Esophagus muscularis mucosa (tissue), 4 donors: ENCODE data around the gene CXCR4.

Source experiments
- CTCF ChIP-seq, 3 experiments: fragments of 200-600 bp in 2 of 3; fragments of 450-650 bp in 1 of 3; sonication (generic) in 2 of 3; IDR thresholded peaks; one replicate each; pipeline ENCODE4 v1.5.1; 2017 to 2019; ENCODE audit warnings: antibody characterized with exemption in 3 of 3, mild to moderate bottlenecking in 2 of 3, moderate library complexity in 1 of 3
- EP300 ChIP-seq: sonication (generic); formaldehyde crosslinking; IDR thresholded peaks from one replicate; pipeline ENCODE4 v1.6.1; 2017; ENCODE audit warnings: antibody characterized with exemption
- POLR2A ChIP-seq: fragments of 450-650 bp; IDR thresholded peaks from one replicate; pipeline ENCODE4 v1.6.1; 2017; ENCODE audit warnings: antibody characterized with exemption, moderate library complexity, mild to moderate bottlenecking, low read depth
- POLR2AphosphoS5 ChIP-seq, 2 donors: sonication (generic); formaldehyde crosslinking; IDR thresholded peaks; one replicate each; pipeline ENCODE4 v1.6.1; 2017; ENCODE audit warnings: antibody characterized with exemption in 2 of 2

DNA sequence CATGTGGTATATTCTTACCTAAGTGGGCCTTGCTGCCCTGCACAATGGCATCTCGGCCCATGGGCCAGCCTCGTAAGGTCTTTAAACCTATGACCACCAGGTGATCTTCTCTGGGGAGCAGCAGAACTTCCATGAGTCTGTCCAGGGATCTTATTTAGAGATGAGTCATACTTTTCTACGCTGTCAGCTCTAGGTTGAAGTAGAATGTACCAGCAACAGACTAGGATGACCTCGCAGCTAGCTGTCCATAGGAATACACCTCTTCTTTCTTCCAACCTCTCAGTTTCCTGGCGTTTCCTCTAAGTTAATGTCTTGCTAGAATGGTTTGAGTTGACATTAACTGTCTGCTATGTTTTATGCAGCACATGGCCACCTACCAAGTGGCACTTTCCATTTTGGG is 15.6 kb upstream of the CXCR4 start:
- TF ChIP-seq POLR2AphosphoS5 (IDR thresholded peaks at IDR 0.05): no peak
- no peak for TF ChIP-seq CTCF (IDR thresholded peaks at IDR 0.05)
- no peak for TF ChIP-seq POLR2A
- TF ChIP-seq EP300: no peak
